PC-9 (cell line): ENCODE results near the gene ADAM21. TPM values are rescaled to one million over a fixed set of nuclear protein-coding genes. Genes with fewer than 3 reads are reported as not detected.
A peak's percentile ranks its signal among the peaks of the same experiment; 100 is the strongest.
"Not testable (repeated sequence)": the region's sequence is repeated elsewhere in the genome, so short reads cannot be mapped to it uniquely, and the experiment has no call there.

Experiments used
- BruUV-seq: library from RNA; stranded (reverse); fragments of 400-500 nt; replicated peaks from 2 replicates; lab custom pipeline; 2021; lab: Mats Ljungman, UMichigan
- CTCF ChIA-PET: fragments of 300-600 bp; sonication (Branson Sonifier 250); formaldehyde crosslinking; loops from one replicate; lab custom pipeline; 2022; ENCODE audit warnings: antibody characterized with exemption; lab: Charles Lee
- POLR2A ChIA-PET: fragments of 300-600 bp; sonication (Branson Sonifier 250); formaldehyde crosslinking; loops from one replicate; lab custom pipeline; 2022; ENCODE audit warnings: antibody characterized with exemption; ENCODE audit not compliant: unreplicated experiment; lab: Charles Lee
- DNase-seq, 2 experiments: peaks; one replicate each; pipeline versions ENCODE4 v3.0.0 to v3.0.0-alpha.2; 2015 to 2022; ENCODE audit warnings: mixed read lengths in 1 of 2
- H2AFZ ChIP-seq: fragments of 200-600 bp; sonication (generic); 2 replicates; pipeline ENCODE4 v1.8.1; 2017; ENCODE audit warnings: antibody characterized with exemption
- H3F3A ChIP-seq: fragments of 200-600 bp; sonication (generic); 2 replicates; pipeline ENCODE4 v1.8.1; 2017; ENCODE audit warnings: antibody characterized with exemption, mild to moderate bottlenecking, low read depth; ENCODE audit not compliant: insufficient read depth
- H3K27ac ChIP-seq: fragments of 200-600 bp; sonication (generic); 2 replicates; pipeline ENCODE4 v1.6.1; 2016; ENCODE audit warnings: mixed run types
- H3K27me3 ChIP-seq: fragments of 200-600 bp; sonication (generic); 2 replicates; pipeline ENCODE4 v1.6.1; 2016; ENCODE audit warnings: low read depth, mixed run types; ENCODE audit not compliant: insufficient read depth
- H3K36me3 ChIP-seq: fragments of 200-600 bp; sonication (generic); 2 replicates; pipeline ENCODE4 v1.6.1; 2016; ENCODE audit warnings: low read depth, mixed run types
- H3K4me1 ChIP-seq: fragments of 200-600 bp; sonication (generic); replicated peaks from 2 replicates; pipeline ENCODE4 v1.6.1; 2016; ENCODE audit warnings: mixed run types; ENCODE audit not compliant: insufficient read depth
- H3K4me2 ChIP-seq: fragments of 200-600 bp; sonication (generic); 2 replicates; pipeline ENCODE4 v1.6.1; 2017; ENCODE audit warnings: mixed run types
- H3K4me3 ChIP-seq: fragments of 200-600 bp; sonication (generic); 2 replicates; pipeline ENCODE4 v1.6.1; 2016; ENCODE audit warnings: mixed run types
- H3K79me2 ChIP-seq: fragments of 200-600 bp; sonication (generic); 2 replicates; pipeline ENCODE4 v1.6.1; 2017; ENCODE audit warnings: low read depth, mixed run types
- H3K9me2 ChIP-seq: fragments of 200-600 bp; sonication (generic); 2 replicates; pipeline ENCODE4 v1.8.1; 2017; ENCODE audit warnings: mild to moderate bottlenecking; ENCODE audit not compliant: insufficient read depth
- H3K9me3 ChIP-seq: fragments of 200-600 bp; sonication (generic); 2 replicates; pipeline ENCODE4 v1.8.1; 2016; ENCODE audit warnings: low read depth; ENCODE audit not compliant: insufficient read depth
- H4K20me1 ChIP-seq: fragments of 200-600 bp; sonication (generic); 2 replicates; pipeline ENCODE4 v1.8.1; 2017; ENCODE audit not compliant: insufficient read depth
- EZH2 ChIP-seq: fragments of 200-600 bp; sonication (generic); IDR thresholded peaks from 2 replicates; pipeline ENCODE4 v1.8.0; 2017; ENCODE audit warnings: antibody characterized with exemption, low read depth
- intact Hi-C: fragments of 100-400 bp; cut with micrococcal nuclease; formaldehyde crosslinking; loops from one replicate; pipeline ENCODE4 v1.10.0; 2022; ENCODE audit not compliant: unreplicated experiment
- total RNA-seq: library from RNA; stranded (reverse); gene quantifications from 2 replicates; pipeline ENCODE4 v1.2.3, GENCODE V29; 2021
- TF ChIP-seq, protein P1 (sequence below): fragments of 200-600 bp; sonication (generic); conservative IDR thresholded peaks from 2 replicates; pipeline ENCODE4 v1.6.1; 2017; ENCODE audit warnings: mixed run types, antibody characterized with exemption, mild to moderate bottlenecking, moderate library complexity

Gene ADAM21
- total RNA-seq, 1 experiment from 2014 or later: not detected

DNA sequence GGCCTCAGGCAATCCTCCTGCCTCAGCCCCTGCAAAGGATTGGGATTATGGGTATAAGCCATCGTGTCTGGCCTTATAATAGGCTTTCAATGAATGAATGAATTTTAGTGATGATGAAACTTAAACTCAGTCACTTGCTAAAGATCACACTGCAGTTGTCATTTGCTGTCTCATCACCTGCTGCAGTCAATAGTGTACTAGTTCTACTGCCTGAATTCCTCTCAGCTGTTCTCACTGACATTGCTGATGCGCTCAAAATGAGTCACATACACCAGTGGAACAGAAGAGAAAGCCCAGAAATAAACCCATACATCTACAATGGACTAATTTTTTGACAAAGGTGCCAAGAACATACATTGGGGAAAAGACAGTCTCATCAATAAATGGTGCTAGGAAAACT, 29.4 kb upstream of the ADAM21 start:
- BruUV-seq: no TSS peak
- H3K4me1 ChIP-seq: no peaks in the 10 kb centered on the region
- no peaks in the 10 kb centered on the region for H3K9me3 ChIP-seq
- H3F3A ChIP-seq: peaks cover 3% of the 10 kb centered on the region; the same call in 1 of the 2 replicates
- TF ChIP-seq, protein P1, sequence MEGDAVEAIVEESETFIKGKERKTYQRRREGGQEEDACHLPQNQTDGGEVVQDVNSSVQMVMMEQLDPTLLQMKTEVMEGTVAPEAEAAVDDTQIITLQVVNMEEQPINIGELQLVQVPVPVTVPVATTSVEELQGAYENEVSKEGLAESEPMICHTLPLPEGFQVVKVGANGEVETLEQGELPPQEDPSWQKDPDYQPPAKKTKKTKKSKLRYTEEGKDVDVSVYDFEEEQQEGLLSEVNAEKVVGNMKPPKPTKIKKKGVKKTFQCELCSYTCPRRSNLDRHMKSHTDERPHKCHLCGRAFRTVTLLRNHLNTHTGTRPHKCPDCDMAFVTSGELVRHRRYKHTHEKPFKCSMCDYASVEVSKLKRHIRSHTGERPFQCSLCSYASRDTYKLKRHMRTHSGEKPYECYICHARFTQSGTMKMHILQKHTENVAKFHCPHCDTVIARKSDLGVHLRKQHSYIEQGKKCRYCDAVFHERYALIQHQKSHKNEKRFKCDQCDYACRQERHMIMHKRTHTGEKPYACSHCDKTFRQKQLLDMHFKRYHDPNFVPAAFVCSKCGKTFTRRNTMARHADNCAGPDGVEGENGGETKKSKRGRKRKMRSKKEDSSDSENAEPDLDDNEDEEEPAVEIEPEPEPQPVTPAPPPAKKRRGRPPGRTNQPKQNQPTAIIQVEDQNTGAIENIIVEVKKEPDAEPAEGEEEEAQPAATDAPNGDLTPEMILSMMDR: no peak
- TF ChIP-seq EZH2: no peak
- intact Hi-C loops: no loop called here
- no peak for DNase-seq
- no peaks in the 10 kb centered on the region for H3K36me3 ChIP-seq
- CTCF ChIA-PET: no interaction called here
- POLR2A ChIA-PET: no interaction called here
- H3K27me3 ChIP-seq: no peaks in the 10 kb centered on the region
- no peak overlapping the region for H3K4me3 ChIP-seq
- no peaks in the 10 kb centered on the region for H4K20me1 ChIP-seq
- H3K9me2 ChIP-seq: no peaks in the 10 kb centered on the region
- no peak overlapping the region for H2AFZ ChIP-seq
- H3K4me2 ChIP-seq: no peak overlapping the region
- H3K79me2 ChIP-seq: no peaks in the 10 kb centered on the region
- H3K27ac ChIP-seq: no peak overlapping the region

DNA sequence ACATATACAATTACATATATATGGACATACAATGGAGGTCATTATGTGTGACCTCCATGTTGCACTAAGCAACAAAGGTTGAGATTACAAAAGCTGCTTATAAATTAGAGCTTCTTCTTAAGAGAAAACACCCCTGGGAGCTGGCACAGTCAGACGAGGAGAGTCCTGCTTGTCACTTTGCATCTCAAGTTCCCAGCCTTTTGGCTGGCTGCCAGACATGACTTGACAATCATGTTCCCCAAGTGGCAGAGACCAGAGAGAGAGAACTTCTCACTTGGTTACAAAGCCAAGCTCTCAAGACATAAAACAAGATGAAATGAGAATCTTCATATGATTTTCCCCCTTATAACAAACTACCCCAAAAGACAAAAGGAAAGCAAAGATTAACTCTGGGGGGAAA, 26.6 kb upstream of the ADAM21 start:
- Histone ChIP-seq H3K9me3 (no peaks in the 10 kb centered on the region), H3K4me1 (no peaks in the 10 kb centered on the region), H3K4me2 (no peak overlapping the region), H2AFZ (no peak overlapping the region), H4K20me1 (no peaks in the 10 kb centered on the region), H3K36me3 (no peaks in the 10 kb centered on the region), H3K27me3 (no peaks in the 10 kb centered on the region), H3K4me3 (no peak overlapping the region), H3F3A (peaks cover 3% of the 10 kb centered on the region; the same call in 1 of the 2 replicates), H3K27ac (no peak overlapping the region), H3K79me2 (no peaks in the 10 kb centered on the region), H3K9me2 (no peaks in the 10 kb centered on the region)
- ChIA-PET CTCF (no interaction called here), POLR2A (no interaction called here)
- DNase-seq: no peak
- BruUV-seq: no TSS peak
- intact Hi-C loops: no loop called here
- TF ChIP-seq, protein P1: no peak
- no peak for TF ChIP-seq EZH2

DNA sequence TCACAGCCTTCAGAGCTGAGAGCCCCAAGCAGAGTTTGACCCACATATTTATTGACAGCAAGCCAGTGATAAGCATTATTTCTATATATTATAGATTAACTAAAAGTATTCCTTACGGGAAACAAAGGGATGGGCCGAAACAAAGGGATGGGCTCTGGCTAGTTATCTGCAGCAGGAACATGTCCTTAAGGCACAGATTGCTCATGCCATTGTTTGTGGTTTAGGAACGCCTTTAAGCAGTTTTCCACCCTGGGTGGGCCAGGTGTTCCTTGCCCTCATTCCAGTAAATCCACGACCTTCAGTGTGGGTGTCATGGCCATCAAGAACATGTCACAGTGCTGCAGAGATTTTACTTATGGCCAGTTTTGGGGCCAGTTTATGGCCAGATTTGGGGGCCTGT, 25.4 kb upstream of the ADAM21 start:
- H3K4me1 ChIP-seq, H3K36me3 ChIP-seq, H3K9me3 ChIP-seq, DNase-seq, H3F3A ChIP-seq, H3K79me2 ChIP-seq, H3K27ac ChIP-seq, H3K4me2 ChIP-seq, H4K20me1 ChIP-seq, intact Hi-C loops, POLR2A ChIA-PET, CTCF ChIA-PET, BruUV-seq, H3K4me3 ChIP-seq, H2AFZ ChIP-seq, H3K27me3 ChIP-seq, H3K9me2 ChIP-seq: not testable (repeated sequence)

DNA sequence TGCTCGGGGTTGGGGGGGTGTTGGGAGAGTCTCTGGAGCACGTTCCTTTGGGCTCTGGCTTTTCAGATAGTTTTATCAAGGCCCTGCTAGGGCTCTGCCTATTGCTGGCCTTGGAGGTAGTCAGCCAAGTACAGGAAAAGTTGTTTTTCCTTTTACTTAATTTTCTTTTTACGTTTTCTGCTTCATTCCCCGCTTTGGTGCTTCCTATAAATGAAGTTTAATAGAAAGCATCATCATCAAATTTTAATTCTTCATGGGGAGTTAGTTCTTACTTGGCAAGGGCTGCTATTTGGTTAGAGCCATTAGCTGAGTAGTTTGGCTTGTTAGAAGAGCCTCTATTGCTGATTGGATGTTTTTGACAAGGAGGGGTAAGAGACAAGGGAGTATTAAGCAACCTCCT, 15.1 kb upstream of the ADAM21 start:
- POLR2A ChIA-PET: no interaction called here
- no peaks in the 10 kb centered on the region for H3K79me2 ChIP-seq
- H3K4me2 ChIP-seq: no peak overlapping the region
- TF ChIP-seq, protein P1: no peak
- TF ChIP-seq EZH2: no peak
- H3K27ac ChIP-seq: no peak overlapping the region
- H3K27me3 ChIP-seq: peaks cover 19% of the 10 kb centered on the region; the same call in 1 of the 2 replicates
- H4K20me1 ChIP-seq: no peaks in the 10 kb centered on the region
- no peaks in the 10 kb centered on the region for H3F3A ChIP-seq
- no peaks in the 10 kb centered on the region for H3K4me1 ChIP-seq
- no peaks in the 10 kb centered on the region for H3K36me3 ChIP-seq
- no peaks in the 10 kb centered on the region for H3K9me2 ChIP-seq
- CTCF ChIA-PET: no interaction called here
- intact Hi-C loops: no loop called here
- peaks cover 8% of the 10 kb centered on the region for H3K9me3 ChIP-seq
- no TSS peak for BruUV-seq
- H2AFZ ChIP-seq: no peak overlapping the region
- no peak overlapping the region for H3K4me3 ChIP-seq
- DNase-seq: peak in 1 of 2 experiments; percentile 27
